ENCODE measurements around the gene C16orf89. TPM values are rescaled to one million over a fixed set of nuclear protein-coding genes. Genes with fewer than 3 reads are reported as not detected.

The C16orf89 gene
- total RNA-seq, 1 experiment from 2014 or later = not detected

DNA sequence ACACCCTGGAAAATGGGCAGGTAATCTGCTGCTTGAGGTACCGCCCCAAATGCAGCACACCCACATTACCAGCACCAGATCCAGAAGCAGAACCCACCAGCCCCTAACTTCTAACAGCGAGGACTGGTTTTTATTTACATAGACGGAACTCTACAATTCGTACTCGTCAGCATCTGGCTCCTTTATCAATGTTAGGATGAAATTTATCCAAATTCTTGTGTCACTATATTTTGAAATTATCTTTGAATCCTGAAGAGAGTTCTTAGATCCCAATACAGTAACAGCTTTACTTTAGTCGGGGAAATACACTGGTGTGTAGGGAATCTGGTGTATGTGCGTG, 5.6 kb upstream of the C16orf89 start:
- peak overlapping the region; percentile 72 for H3K27ac ChIP-seq
- TSS peak; percentile 69 for BruUV-seq (replicated peaks)
- peak overlapping the region; percentile 72 for H3K4me3 ChIP-seq
- peaks cover 12% of the 10 kb centered on the region for H3K4me1 ChIP-seq (replicated peaks; ENCODE audit: insufficient read depth)
- H3K9me3 ChIP-seq (ENCODE audit: insufficient read depth, low read depth) = no peaks in the 10 kb centered on the region
- POLR2A ChIA-PET (ENCODE audit: unreplicated experiment) = interaction anchor here (0.6 kb wide), 1 partner anchor 1177 kb away, joined by 5 read pairs; no protein-coding TSS in a partner anchor
- peak overlapping the region; percentile 90 for H3K4me2 ChIP-seq
- H3K27me3 ChIP-seq (ENCODE audit: insufficient read depth, low read depth) = peaks cover 8% of the 10 kb centered on the region; the same call in 1 of the 2 replicates
- CTCF ChIA-PET = no interaction called here
- intact Hi-C loops (cut with micrococcal nuclease; ENCODE audit: unreplicated experiment) = no loop called here
- H2AFZ ChIP-seq = peak overlapping the region; percentile 100
- peaks cover 22% of the 10 kb centered on the region; the same call in 1 of the 2 replicates for H3K79me2 ChIP-seq (ENCODE audit: low read depth)
- H3K9me2 ChIP-seq (ENCODE audit: insufficient read depth) = no peaks in the 10 kb centered on the region
- H3F3A ChIP-seq (ENCODE audit: insufficient read depth, low read depth) = no peaks in the 10 kb centered on the region; the same call in 1 of the 2 replicates
- TF ChIP-seq, protein P1, sequence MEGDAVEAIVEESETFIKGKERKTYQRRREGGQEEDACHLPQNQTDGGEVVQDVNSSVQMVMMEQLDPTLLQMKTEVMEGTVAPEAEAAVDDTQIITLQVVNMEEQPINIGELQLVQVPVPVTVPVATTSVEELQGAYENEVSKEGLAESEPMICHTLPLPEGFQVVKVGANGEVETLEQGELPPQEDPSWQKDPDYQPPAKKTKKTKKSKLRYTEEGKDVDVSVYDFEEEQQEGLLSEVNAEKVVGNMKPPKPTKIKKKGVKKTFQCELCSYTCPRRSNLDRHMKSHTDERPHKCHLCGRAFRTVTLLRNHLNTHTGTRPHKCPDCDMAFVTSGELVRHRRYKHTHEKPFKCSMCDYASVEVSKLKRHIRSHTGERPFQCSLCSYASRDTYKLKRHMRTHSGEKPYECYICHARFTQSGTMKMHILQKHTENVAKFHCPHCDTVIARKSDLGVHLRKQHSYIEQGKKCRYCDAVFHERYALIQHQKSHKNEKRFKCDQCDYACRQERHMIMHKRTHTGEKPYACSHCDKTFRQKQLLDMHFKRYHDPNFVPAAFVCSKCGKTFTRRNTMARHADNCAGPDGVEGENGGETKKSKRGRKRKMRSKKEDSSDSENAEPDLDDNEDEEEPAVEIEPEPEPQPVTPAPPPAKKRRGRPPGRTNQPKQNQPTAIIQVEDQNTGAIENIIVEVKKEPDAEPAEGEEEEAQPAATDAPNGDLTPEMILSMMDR (conservative IDR thresholded peaks at IDR 0.05) = no peak
- TF ChIP-seq EZH2 (IDR thresholded peaks at IDR 0.05; ENCODE audit: low read depth) = no peak
- no peak for DNase-seq
- no peaks in the 10 kb centered on the region; the same call in 1 of the 2 replicates for H3K36me3 ChIP-seq (ENCODE audit: low read depth)
- H4K20me1 ChIP-seq (ENCODE audit: insufficient read depth) = no peaks in the 10 kb centered on the region

DNA sequence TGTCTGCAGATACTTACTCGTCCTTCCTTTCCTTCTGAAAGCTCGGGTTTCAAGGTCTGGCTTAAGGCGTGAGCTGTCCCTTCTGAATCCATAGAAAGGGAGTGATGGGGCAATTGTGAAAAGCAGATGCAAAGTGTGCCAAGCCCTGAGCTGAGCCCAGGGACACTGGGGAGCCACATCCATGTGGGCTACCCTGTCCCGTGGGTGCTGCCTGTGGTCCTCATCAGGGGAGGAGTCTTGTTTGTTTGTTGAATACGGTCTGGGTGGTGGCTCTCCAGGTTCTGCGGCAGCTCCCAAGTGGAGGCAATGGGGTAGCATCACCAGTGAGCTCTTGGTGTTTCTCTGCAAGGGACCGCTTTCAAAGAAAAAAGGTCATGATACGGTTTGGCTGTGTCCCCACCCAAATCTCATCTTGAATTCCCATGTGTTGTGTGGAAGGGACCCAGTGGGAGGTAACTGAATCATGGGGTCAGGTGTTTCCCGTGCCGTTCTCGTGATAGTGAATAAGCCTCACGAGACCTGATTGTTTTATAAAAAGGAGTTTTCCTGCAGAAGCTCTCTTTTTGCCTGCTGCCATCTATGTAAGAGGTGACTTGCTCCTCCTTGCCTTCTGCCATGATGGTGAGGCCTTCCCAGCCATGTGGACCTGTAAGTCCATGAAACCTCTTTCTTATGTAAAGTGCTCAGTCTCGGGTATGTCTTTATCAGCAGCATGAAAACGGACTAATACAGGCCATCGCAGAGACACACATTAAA, 4.9 kb upstream of the C16orf89 start:
- no peaks in the 10 kb centered on the region for H4K20me1 ChIP-seq (ENCODE audit: insufficient read depth)
- H3F3A ChIP-seq (ENCODE audit: insufficient read depth, low read depth) = no peaks in the 10 kb centered on the region; the same call in 1 of the 2 replicates
- DNase-seq = no peak
- intact Hi-C loops (cut with micrococcal nuclease; ENCODE audit: unreplicated experiment) = no loop called here
- H3K9me2 ChIP-seq (ENCODE audit: insufficient read depth) = no peaks in the 10 kb centered on the region
- TF ChIP-seq, protein P1 (conservative IDR thresholded peaks at IDR 0.05) = no peak
- TF ChIP-seq EZH2 (IDR thresholded peaks at IDR 0.05; ENCODE audit: low read depth) = no peak
- no peak overlapping the region for H3K27ac ChIP-seq
- peaks cover 15% of the 10 kb centered on the region for H3K27me3 ChIP-seq (ENCODE audit: insufficient read depth, low read depth)
- peak overlapping the region; percentile 90 for H3K4me2 ChIP-seq
- CTCF ChIA-PET = no interaction called here
- peaks cover 22% of the 10 kb centered on the region; the same call in 1 of the 2 replicates for H3K79me2 ChIP-seq (ENCODE audit: low read depth)
- H3K4me1 ChIP-seq (replicated peaks; ENCODE audit: insufficient read depth) = peaks cover 12% of the 10 kb centered on the region
- BruUV-seq (replicated peaks) = no TSS peak
- H3K9me3 ChIP-seq (ENCODE audit: insufficient read depth, low read depth) = no peaks in the 10 kb centered on the region
- H3K4me3 ChIP-seq = peak overlapping the region; percentile 72; the same call in 1 of the 2 replicates
- H3K36me3 ChIP-seq (ENCODE audit: low read depth) = no peaks in the 10 kb centered on the region; the same call in 1 of the 2 replicates
- POLR2A ChIA-PET (ENCODE audit: unreplicated experiment) = interaction anchor here (0.6 kb wide), 1 partner anchor 1177 kb away, joined by 5 read pairs; no protein-coding TSS in a partner anchor
- H2AFZ ChIP-seq = peak overlapping the region; percentile 100

DNA sequence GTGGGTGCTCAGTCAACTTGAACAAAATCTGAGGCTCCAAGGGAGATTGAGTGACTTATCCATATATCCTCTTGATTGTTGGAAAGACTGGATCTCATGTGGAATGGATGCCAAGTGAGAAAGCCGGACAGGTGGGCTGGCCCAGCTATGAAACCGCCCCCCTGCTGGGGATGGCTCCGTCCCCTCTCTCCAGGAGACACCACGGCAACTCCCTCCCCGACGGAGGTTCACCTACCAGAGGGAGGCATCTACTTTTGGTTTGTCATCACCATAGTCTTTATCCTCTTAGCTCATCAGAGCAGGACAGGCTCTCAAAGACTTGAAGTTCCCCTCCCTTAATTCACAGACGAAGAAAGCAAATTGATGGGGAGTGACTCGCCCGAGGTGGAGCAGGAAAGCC, 4.1 kb upstream of the C16orf89 start:
- intact Hi-C loops (cut with micrococcal nuclease; ENCODE audit: unreplicated experiment) = no loop called here
- Histone ChIP-seq H3K36me3 (ENCODE audit: low read depth) (no peaks in the 10 kb centered on the region), H2AFZ (no peak overlapping the region), H4K20me1 (ENCODE audit: insufficient read depth) (no peaks in the 10 kb centered on the region; the same call in 1 of the 2 replicates), H3K9me3 (ENCODE audit: insufficient read depth, low read depth) (no peaks in the 10 kb centered on the region), H3K4me3 (no peak overlapping the region), H3K79me2 (ENCODE audit: low read depth) (peaks cover 22% of the 10 kb centered on the region; the same call in 1 of the 2 replicates), H3K27me3 (ENCODE audit: insufficient read depth, low read depth) (peaks cover 23% of the 10 kb centered on the region), H3K4me1 (replicated peaks; ENCODE audit: insufficient read depth) (peaks cover 12% of the 10 kb centered on the region), H3K9me2 (ENCODE audit: insufficient read depth) (no peaks in the 10 kb centered on the region), H3F3A (ENCODE audit: insufficient read depth, low read depth) (no peaks in the 10 kb centered on the region; the same call in 1 of the 2 replicates), H3K4me2 (no peak overlapping the region), H3K27ac (no peak overlapping the region)
- TF ChIP-seq EZH2 (IDR thresholded peaks at IDR 0.05; ENCODE audit: low read depth) = no peak
- TF ChIP-seq, protein P1 (conservative IDR thresholded peaks at IDR 0.05) = no peak
- no peak for DNase-seq
- ChIA-PET CTCF (no interaction called here), POLR2A (ENCODE audit: unreplicated experiment) (interaction anchor here (0.5 kb wide), 1 partner anchor 159 kb away, joined by 3 read pairs; no protein-coding TSS in a partner anchor)
- no TSS peak for BruUV-seq (replicated peaks)

Measured in PC-9 (cell line).